A549 treated with CORT108297 at 1 μM for 4 hours (cell line): ENCODE results near the gene TAS2R13. TPM values are rescaled to one million over a fixed set of nuclear protein-coding genes. Genes with fewer than 3 reads are reported as not detected.

ENCODE experiments used
- total RNA-seq: library from RNA; stranded (reverse); fragments of 200-300 nt; extraction: Qiagen RNA extraction; gene quantifications from 5 replicates; pipeline ENCODE4 v1.2.3, GENCODE V29; 2022

The TAS2R13 gene, protein sequence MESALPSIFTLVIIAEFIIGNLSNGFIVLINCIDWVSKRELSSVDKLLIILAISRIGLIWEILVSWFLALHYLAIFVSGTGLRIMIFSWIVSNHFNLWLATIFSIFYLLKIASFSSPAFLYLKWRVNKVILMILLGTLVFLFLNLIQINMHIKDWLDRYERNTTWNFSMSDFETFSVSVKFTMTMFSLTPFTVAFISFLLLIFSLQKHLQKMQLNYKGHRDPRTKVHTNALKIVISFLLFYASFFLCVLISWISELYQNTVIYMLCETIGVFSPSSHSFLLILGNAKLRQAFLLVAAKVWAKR
- total RNA-seq: not detected in 5 replicates

DNA sequence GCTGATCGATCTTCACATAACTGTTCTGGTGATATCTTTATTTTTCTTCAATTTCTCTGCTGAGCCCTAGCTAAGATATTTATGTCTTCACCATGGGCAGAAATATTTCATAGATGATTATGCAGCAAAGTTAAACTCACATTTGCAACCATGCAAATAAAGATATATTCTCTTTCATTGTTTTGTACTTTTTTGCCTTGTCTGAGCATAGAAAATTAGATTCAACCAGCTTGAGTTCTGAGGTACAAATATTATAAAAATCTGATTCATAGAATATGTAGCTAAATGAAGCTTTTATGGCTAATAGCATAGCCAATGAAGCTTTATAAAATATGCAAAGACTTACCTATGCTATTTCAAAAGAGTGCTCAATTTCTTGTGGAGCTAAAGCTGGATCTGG lies at the start of gene TAS2R13:
TAS2R13 (minus strand) TSS at position 101 of the 400 bp plus-strand sequence. CDS start 264 bp downstream, outside the sequence.

DNA sequence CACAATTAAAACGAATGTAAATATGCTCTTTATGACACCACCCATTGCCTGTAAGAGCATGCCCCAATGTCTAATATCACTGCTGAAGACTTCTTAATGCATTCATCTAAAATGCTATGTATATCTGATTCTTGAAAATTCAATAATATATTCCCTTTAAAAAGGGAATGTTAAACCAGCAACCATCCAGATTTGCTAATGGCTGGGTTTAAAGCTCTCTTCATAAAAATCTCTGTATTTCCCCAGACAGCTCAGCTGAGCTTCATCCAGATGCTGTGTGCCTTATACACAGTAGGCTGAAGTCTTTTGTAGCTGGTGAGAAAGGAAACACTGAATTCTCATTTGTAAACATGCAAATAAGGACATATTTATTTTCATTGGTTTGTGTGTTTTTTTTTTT lies 29.8 kb upstream of the TAS2R13 start, which contains the start of gene TAS2R14:
TAS2R14 (minus strand) TSS at position 101 of the 400 bp plus-strand sequence; CDS start at position 45, 56 bp downstream.

DNA sequence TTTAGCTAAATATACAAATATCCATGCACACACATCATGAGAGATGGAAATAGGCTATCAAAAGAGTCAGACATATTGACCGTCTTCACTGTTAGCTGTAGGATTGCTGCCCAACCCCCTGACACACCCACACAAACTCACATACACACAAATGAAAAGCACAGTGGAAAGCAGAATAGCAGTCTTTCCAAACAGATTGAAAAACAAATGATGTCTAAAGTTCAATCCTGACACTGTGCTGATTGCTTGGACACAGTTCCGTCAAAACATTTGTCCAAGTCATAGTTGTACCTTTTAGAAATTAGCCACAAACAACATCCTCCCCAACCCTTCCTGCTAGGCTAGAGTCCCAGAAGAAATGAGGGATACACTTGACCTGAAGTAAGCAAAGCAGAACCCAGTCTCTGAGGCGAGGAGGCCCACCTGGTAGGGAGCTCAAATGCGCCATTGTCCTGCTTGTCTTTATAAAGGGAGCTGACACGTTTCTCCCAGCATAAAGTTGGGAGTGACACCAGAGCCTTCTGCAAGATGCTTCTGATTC lies 19.5 kb upstream of the TAS2R13 start, which contains the start of gene PRH2:
PRH2 (plus strand) TSS at position 491 of the 541 bp plus-strand sequence; CDS start at position 529, 38 bp downstream.

DNA sequence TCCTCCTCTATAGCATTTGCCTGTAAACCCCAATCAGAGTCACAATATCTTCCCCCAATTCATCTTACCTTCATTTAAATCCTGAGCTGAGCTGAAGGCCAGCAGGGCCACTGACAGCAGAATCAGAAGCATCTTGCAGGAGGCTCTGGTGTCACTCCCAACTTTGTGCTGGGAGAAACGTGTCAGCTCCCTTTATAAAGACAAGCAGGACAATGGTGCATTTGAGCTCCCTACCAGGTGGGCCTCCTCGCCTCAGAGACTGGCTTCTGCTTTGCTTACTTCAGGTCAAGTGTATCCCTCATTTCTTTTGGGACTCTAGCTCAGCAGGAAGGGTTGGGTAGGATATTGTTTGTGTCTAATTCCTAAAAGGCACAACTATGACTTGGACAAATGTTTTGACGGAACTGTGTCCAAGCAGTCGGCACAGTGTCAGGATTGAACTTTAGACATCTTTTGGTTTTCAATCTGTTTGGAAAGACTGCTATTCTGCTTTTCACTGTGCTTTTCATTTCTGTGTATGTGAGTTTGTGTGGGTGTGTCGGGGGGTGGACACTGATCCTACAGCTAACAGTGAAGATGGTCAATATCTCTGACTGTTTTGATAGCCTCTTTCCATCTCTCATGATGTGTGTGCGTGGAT lies 25.2 kb downstream of the TAS2R13 start, which contains the start of gene PRH1:
PRH1 (minus strand) TSS at position 170 of the 640 bp plus-strand sequence; CDS start at position 132, 38 bp downstream.

Other genes starting within 250 kb of the TAS2R13 start
- gene STYK1, start 235.5 kb downstream of the TAS2R13 start, total RNA-seq: 0.14 to 0.43 TPM (median 0.23 TPM) in 5 replicates
- gene YBX3, start 186.2 kb downstream of the TAS2R13 start, total RNA-seq: 242 to 284 TPM (median 259 TPM) in 5 replicates
- not detected in 5 replicates for gene TAS2R7, start 106.9 kb downstream of the TAS2R13 start, total RNA-seq
- not detected in 5 replicates for gene TAS2R8, start 102.3 kb downstream of the TAS2R13 start, total RNA-seq
- gene TAS2R9, start 99.4 kb downstream of the TAS2R13 start, total RNA-seq: not detected in 5 replicates
- 0.11 to 0.17 TPM in 2 of 5 replicates, not detected in the others for gene TAS2R10, start 83.2 kb downstream of the TAS2R13 start, total RNA-seq
- 1.6 to 2.9 TPM (median 2.6 TPM) in 5 replicates for gene PRR4, start 60.1 kb downstream of the TAS2R13 start, total RNA-seq
- 1.7 to 4.2 TPM (median 2.7 TPM) in 5 replicates for gene PRH1, start 25.3 kb downstream of the TAS2R13 start, total RNA-seq
- gene PRH2, start 19.7 kb upstream of the TAS2R13 start, total RNA-seq: 0.16 to 0.47 TPM in 2 of 5 replicates, not detected in the others
- gene TAS2R14, start 29.7 kb upstream of the TAS2R13 start, total RNA-seq: 0.30 to 0.96 TPM (median 0.58 TPM) in 5 replicates
- gene TAS2R50, start 77.3 kb upstream of the TAS2R13 start, total RNA-seq: not detected in 5 replicates
- 0.07 to 0.13 TPM (median 0.10 TPM) in 5 replicates for gene TAS2R20, start 88.7 kb upstream of the TAS2R13 start, total RNA-seq
- gene TAS2R19, start 113.1 kb upstream of the TAS2R13 start, total RNA-seq: 0.18 TPM in 1 of 5 replicates, not detected in the others
- 0.13 to 0.28 TPM (median 0.17 TPM) in 3 of 5 replicates, not detected in the others for gene TAS2R31, start 121.8 kb upstream of the TAS2R13 start, total RNA-seq
- 0.08 TPM in 1 of 5 replicates, not detected in the others for gene TAS2R46, start 152.7 kb upstream of the TAS2R13 start, total RNA-seq
- not detected in 5 replicates for gene TAS2R43, start 182.8 kb upstream of the TAS2R13 start, total RNA-seq
- 0.05 TPM in 1 of 5 replicates, not detected in the others for gene TAS2R30, start 225.1 kb upstream of the TAS2R13 start, total RNA-seq